Measurements from ENCODE around the gene MRPL33. TPM values are rescaled to one million over a fixed set of nuclear protein-coding genes. Genes with fewer than 3 reads are reported as not detected.

The MRPL33 gene
- total and polyA plus RNA-seq, 2 of the 13 experiments (the other 11 are each of a cell fraction or from before 2014, with no cell fraction given) = 69.7 to 218 TPM

DNA sequence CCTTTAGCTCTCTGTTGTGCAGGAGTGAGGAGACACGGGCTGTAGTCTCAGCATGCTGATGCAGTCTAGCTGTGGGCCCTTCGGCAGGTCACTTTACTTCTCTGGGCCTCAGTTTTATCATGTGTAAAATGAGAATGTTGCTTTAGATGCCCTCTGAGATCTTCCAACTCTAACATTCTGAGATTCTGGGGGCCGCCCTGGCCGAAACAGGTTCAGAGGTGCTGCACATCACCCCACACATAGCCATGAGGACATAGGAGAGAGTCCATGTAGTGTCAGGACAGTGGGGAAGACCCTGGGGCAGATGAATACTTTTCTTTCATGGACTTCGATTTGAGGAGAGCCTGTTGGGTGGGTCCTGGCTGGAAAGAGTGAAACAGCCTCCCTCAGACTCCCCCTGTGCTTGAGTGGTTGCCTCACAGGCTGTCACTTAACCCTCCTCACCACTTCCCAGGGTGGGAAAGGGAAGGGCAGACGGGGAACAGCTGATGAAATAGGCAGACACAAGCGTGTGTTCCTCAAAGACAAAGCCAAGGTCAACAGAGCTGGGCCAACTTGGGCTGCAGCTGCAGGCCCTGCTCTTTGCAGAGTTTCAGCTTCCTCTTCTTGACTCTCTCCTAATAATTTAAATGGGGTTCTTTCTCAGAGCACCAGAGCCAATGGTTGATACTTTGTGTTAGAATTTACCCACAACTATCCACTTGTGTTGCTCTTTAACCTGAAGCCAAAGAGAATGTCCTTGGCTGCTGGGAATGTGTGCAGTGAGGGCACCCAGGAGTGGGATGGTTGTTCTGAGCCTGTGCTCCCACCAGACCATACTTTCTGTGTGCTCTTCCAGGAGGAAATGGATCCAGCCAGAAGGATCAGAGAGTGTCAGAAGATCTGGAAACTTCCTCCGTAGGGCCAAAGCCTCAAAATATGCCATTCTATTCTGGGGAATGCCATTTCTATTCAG is 14.7 kb upstream of the MRPL33 start (continued):
- TF ChIP-seq, protein P1, sequence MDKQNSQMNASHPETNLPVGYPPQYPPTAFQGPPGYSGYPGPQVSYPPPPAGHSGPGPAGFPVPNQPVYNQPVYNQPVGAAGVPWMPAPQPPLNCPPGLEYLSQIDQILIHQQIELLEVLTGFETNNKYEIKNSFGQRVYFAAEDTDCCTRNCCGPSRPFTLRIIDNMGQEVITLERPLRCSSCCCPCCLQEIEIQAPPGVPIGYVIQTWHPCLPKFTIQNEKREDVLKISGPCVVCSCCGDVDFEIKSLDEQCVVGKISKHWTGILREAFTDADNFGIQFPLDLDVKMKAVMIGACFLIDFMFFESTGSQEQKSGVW (CRISPR knock-in tag; IDR thresholded peaks at IDR 0.05; ENCODE audit: borderline replicate concordance) = no peak
- TF ChIP-seq AKAP8 (CRISPR knock-in tag; IDR thresholded peaks at IDR 0.05) (0 out of 2 replicates have a peak, but pooled peaks have one; percentile 30), ZNF329 (CRISPR knock-in tag; IDR thresholded peaks at IDR 0.05; ENCODE audit: low read depth) (no peak), ZNF235 (CRISPR knock-in tag; IDR thresholded peaks at IDR 0.05; ENCODE audit: borderline replicate concordance) (no peak), ZNF660 (CRISPR knock-in tag; IDR thresholded peaks at IDR 0.05; ENCODE audit: borderline replicate concordance, low read depth) (no peak), HNF4G (IDR thresholded peaks at IDR 0.05; ENCODE audit: borderline replicate concordance, low read depth, low read length) (no peak), HNF4G (CRISPR knock-in tag; IDR thresholded peaks at IDR 0.05; ENCODE audit: borderline replicate concordance, low read depth) (no peak), ZC3H13 (CRISPR knock-in tag; IDR thresholded peaks at IDR 0.05) (no peak), ZNF558 (CRISPR knock-in tag; IDR thresholded peaks at IDR 0.05; ENCODE audit: borderline replicate concordance) (no peak), ARID5B (CRISPR knock-in tag; IDR thresholded peaks at IDR 0.05) (peak; percentile 59), ZNF644 (CRISPR knock-in tag; IDR thresholded peaks at IDR 0.05; ENCODE audit: low read depth) (peak; percentile 28; the same call in 1 of the 2 replicates), ZNF576 (CRISPR knock-in tag; IDR thresholded peaks at IDR 0.05) (no peak), TAF1 (CRISPR knock-in tag; IDR thresholded peaks at IDR 0.05) (no peak), ZFP90 (CRISPR knock-in tag; IDR thresholded peaks at IDR 0.05; ENCODE audit: borderline replicate concordance) (no peak), ZNF547 (CRISPR knock-in tag; IDR thresholded peaks at IDR 0.05) (no peak)
- TF ChIP-seq, protein P2, sequence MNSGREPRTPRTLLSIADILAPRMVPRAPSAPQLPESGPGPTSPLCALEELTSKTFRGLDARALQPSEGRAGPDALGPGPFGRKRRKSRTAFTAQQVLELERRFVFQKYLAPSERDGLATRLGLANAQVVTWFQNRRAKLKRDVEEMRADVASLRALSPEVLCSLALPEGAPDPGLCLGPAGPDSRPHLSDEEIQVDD (CRISPR knock-in tag; IDR thresholded peaks at IDR 0.05; ENCODE audit: borderline replicate concordance) = no peak
- TF ChIP-seq, protein P3, sequence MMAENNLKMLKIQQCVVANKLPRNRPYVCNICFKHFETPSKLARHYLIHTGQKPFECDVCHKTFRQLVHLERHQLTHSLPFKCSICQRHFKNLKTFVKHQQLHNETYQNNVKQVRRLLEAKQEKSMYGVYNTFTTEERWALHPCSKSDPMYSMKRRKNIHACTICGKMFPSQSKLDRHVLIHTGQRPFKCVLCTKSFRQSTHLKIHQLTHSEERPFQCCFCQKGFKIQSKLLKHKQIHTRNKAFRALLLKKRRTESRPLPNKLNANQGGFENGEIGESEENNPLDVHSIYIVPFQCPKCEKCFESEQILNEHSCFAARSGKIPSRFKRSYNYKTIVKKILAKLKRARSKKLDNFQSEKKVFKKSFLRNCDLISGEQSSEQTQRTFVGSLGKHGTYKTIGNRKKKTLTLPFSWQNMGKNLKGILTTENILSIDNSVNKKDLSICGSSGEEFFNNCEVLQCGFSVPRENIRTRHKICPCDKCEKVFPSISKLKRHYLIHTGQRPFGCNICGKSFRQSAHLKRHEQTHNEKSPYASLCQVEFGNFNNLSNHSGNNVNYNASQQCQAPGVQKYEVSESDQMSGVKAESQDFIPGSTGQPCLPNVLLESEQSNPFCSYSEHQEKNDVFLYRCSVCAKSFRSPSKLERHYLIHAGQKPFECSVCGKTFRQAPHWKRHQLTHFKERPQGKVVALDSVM (CRISPR knock-in tag; IDR thresholded peaks at IDR 0.05) = no peak
- TF ChIP-seq, protein P4, sequence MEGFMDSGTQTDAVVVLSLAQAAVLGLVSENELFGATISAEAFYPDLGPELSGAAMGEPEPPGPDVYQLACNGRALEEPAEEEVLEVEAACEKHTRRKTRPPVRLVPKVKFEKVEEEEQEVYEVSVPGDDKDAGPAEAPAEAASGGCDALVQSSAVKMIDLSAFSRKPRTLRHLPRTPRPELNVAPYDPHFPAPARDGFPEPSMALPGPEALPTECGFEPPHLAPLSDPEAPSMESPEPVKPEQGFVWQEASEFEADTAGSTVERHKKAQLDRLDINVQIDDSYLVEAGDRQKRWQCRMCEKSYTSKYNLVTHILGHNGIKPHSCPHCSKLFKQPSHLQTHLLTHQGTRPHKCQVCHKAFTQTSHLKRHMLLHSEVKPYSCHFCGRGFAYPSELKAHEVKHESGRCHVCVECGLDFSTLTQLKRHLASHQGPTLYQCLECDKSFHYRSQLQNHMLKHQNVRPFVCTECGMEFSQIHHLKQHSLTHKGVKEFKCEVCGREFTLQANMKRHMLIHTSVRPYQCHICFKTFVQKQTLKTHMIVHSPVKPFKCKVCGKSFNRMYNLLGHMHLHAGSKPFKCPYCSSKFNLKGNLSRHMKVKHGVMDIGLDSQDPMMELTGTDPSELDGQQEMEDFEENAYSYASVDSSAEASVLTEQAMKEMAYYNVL (CRISPR knock-in tag; IDR thresholded peaks at IDR 0.05; ENCODE audit: borderline replicate concordance) = no peak
